Measurements from ENCODE around the gene PSEN1. TPM values are rescaled to one million over a fixed set of nuclear protein-coding genes. Genes with fewer than 3 reads are reported as not detected.

The PSEN1 gene
- polyA plus RNA-seq, 1 of the 3 experiments (the other 2 are of a cell fraction), result 9.0 TPM

- TF ChIP-seq YY1 (IDR thresholded peaks at IDR 0.05; ENCODE audit: low read depth) (no peak), REST (IDR thresholded peaks at IDR 0.05; ENCODE audit: low read depth, low read length) (no peak), TAF1 (IDR thresholded peaks at IDR 0.05; ENCODE audit: borderline replicate concordance, low read depth, low read length) (no peak), MXI1 (IDR thresholded peaks at IDR 0.05; ENCODE audit: low read depth, low read length) (no peak), TEAD4 (IDR thresholded peaks at IDR 0.05; ENCODE audit: borderline replicate concordance, insufficient read depth) (no peak), NRF1 (IDR thresholded peaks at IDR 0.05; ENCODE audit: low read depth, low read length) (no peak), MEF2A (IDR thresholded peaks at IDR 0.05; ENCODE audit: borderline replicate concordance, low read depth) (no peak), RAD21 (IDR thresholded peaks at IDR 0.05; ENCODE audit: low read length) (no peak), FOSL2 (IDR thresholded peaks at IDR 0.05; ENCODE audit: borderline replicate concordance, low read depth) (no peak), JUND (IDR thresholded peaks at IDR 0.05) (no peak), GATA2 (CRISPR knock-in tag; IDR thresholded peaks at IDR 0.05) (no peak), GABPA (IDR thresholded peaks at IDR 0.05; ENCODE audit: low read depth) (no peak), CTCF (IDR thresholded peaks at IDR 0.05) (no peak), FOXM1 (IDR thresholded peaks at IDR 0.05; ENCODE audit: low read depth) (no peak), ELF1 (IDR thresholded peaks at IDR 0.05) (no peak), EZH2phosphoT487 (IDR thresholded peaks at IDR 0.05; ENCODE audit: borderline replicate concordance, low read depth) (no peak), EP300 (IDR thresholded peaks at IDR 0.05; ENCODE audit: borderline replicate concordance in 1 of 2, low read depth in 1 of 2, low read length in 1 of 2) (no peak), POLR2AphosphoS5 (IDR thresholded peaks at IDR 0.05; ENCODE audit: low read depth, low read length) (no peak)
- TF ChIP-seq, protein P1, sequence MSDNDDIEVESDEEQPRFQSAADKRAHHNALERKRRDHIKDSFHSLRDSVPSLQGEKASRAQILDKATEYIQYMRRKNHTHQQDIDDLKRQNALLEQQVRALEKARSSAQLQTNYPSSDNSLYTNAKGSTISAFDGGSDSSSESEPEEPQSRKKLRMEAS (IDR thresholded peaks at IDR 0.05; ENCODE audit: low read depth), result no peak
- TF ChIP-seq, protein P2, sequence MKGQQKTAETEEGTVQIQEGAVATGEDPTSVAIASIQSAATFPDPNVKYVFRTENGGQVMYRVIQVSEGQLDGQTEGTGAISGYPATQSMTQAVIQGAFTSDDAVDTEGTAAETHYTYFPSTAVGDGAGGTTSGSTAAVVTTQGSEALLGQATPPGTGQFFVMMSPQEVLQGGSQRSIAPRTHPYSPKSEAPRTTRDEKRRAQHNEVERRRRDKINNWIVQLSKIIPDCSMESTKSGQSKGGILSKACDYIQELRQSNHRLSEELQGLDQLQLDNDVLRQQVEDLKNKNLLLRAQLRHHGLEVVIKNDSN (IDR thresholded peaks at IDR 0.05; ENCODE audit: borderline replicate concordance, low read depth), result no peak
- H3K79me2 ChIP-seq (ENCODE audit: insufficient read depth), result no peaks in the 10 kb centered on the region; the same call in 1 of the 2 replicates
- H2AFZ ChIP-seq (ENCODE audit: low read depth), result no peak overlapping the region
- peaks cover 14% of the 10 kb centered on the region for H3F3A ChIP-seq (replicated peaks; ENCODE audit: insufficient read depth)
- H3K4me3 ChIP-seq (ENCODE audit: low read depth in 2 of 2, low read length in 1 of 2), result no peak overlapping the region
- H3K9me2 ChIP-seq, result no peaks in the 10 kb centered on the region
- no peaks in the 10 kb centered on the region for H3K4me1 ChIP-seq (ENCODE audit: control insufficient read depth in 1 of 2, insufficient read depth in 2 of 2, low read depth in 1 of 2, low read length in 1 of 2)
- DNase-seq, result no peak
- H3K9me3 ChIP-seq, result no peaks in the 10 kb centered on the region
- H3K36me3 ChIP-seq (replicated peaks in 1 of 2; ENCODE audit: control insufficient read depth in 1 of 2, insufficient read depth in 2 of 2, low read length in 1 of 2), result peaks cover 56 to 61% of the 10 kb centered on the region in 2 experiments
- H3K4me2 ChIP-seq, result no peak overlapping the region
- 87% methylated on average over 6 of the region's 6 CpGs for WGBS (ENCODE audit: low lambda C conversion rate)
- no peak overlapping the region for H3K9ac ChIP-seq
- no peaks in the 10 kb centered on the region for H4K20me1 ChIP-seq (ENCODE audit: insufficient read depth)
- CTCF ChIA-PET, result no interaction called here
- no peaks in the 10 kb centered on the region for H3K27me3 ChIP-seq (ENCODE audit: insufficient read depth)
- H3K27ac ChIP-seq (ENCODE audit: low read depth in 2 of 2, low read length in 1 of 2), result no peak overlapping the region
- POLR2A ChIA-PET, result no interaction called here
Measured at GRCh38 chr14:73124180-73124894, 12.0 kb upstream of the PSEN1 start.
